Inflammatory macrophage (primary cell): ENCODE data around the gene RPEL1.
A peak's percentile ranks its signal among the peaks of the same experiment; 100 is the strongest.
"Not testable (repeated sequence)": the region's sequence is repeated elsewhere in the genome, so short reads cannot be mapped to it uniquely, and the experiment has no call there.

ENCODE experiments used
- DNase-seq, 2 donors: peaks; one replicate each; pipeline ENCODE4 v3.0.0-alpha.2; 2020 to 2022

Gene RPEL1

GRCh38 chr10:103235775-103236174 is 9.9 kb upstream of the RPEL1 start:
- no peak for DNase-seq

GRCh38 chr10:103238506-103239252 is 7.0 kb upstream of the RPEL1 start:
- no peak for DNase-seq

- DNase-seq = peak; percentile 77 to 79
Measured at GRCh38 chr10:103241262-103242011, 4.2 kb upstream of the RPEL1 start.

- DNase-seq = peak; percentile 83 to 89
Measured at GRCh38 chr10:103244666-103245271, 918 bp upstream of the RPEL1 start.

GRCh38 chr10:103246324-103246723 is 637 bp downstream of the RPEL1 start:
- DNase-seq = no peak

GRCh38 chr10:103254113-103254512 is 8.4 kb downstream of the RPEL1 start:
- DNase-seq = no peak

- DNase-seq = no peak
Measured at GRCh38 chr10:103254538-103255325, 9.0 kb downstream of the RPEL1 start.

GRCh38 chr10:103256613-103257012 is 10.9 kb downstream of the RPEL1 start:
- DNase-seq = no peak

GRCh38 chr10:103257812-103258211 is 12.1 kb downstream of the RPEL1 start:
- no peak for DNase-seq

- not testable (repeated sequence) for DNase-seq
Measured at GRCh38 chr10:103258928-103259327, 13.2 kb downstream of the RPEL1 start.

GRCh38 chr10:103259989-103260388 is 14.3 kb downstream of the RPEL1 start:
- no peak for DNase-seq

GRCh38 chr10:103262229-103262628 is 16.5 kb downstream of the RPEL1 start:
- no peak for DNase-seq

GRCh38 chr10:103265717-103266329 is 20.1 kb downstream of the RPEL1 start:
- peak; percentile 40 to 67 for DNase-seq

GRCh38 chr10:103273041-103273441 is 27.4 kb downstream of the RPEL1 start:
- no peak for DNase-seq

- no peak for DNase-seq
Measured at GRCh38 chr10:103276251-103276895, 30.7 kb downstream of the RPEL1 start.

- peak in 1 of 2 donors; percentile 26 for DNase-seq
Measured at GRCh38 chr10:103276896-103277712, 31.4 kb downstream of the RPEL1 start, which contains the start of gene INA. INA (plus strand) TSS chr10:103277138; CDS start chr10:103277212, 74 bp downstream.

- no peak for DNase-seq
Measured at GRCh38 chr10:103277713-103278536, 32.2 kb downstream of the RPEL1 start.

GRCh38 chr10:103278537-103278823 is 32.8 kb downstream of the RPEL1 start:
- no peak for DNase-seq

GRCh38 chr10:103278862-103279298 is 33.2 kb downstream of the RPEL1 start:
- peak; percentile 34 to 52 for DNase-seq

- DNase-seq = no peak
Measured at GRCh38 chr10:103280031-103280430, 34.3 kb downstream of the RPEL1 start.
